Stomach (tissue), 4 donors: ENCODE measurements around the gene TP73.

Experiments used
- CTCF ChIP-seq, 7 experiments: fragments of 450-650 bp in 4 of 7; fragments of 200-600 bp in 3 of 7; sonication (generic) in 3 of 7; IDR thresholded peaks; one replicate each; pipeline ENCODE4 v1.5.1; 2016 to 2019; ENCODE audit warnings: antibody characterized with exemption in 7 of 7, control low read depth in 2 of 7, mild to moderate bottlenecking in 1 of 7
- EP300 ChIP-seq: sonication (generic); formaldehyde crosslinking; IDR thresholded peaks from one replicate; pipeline ENCODE4 v1.6.1; 2017; ENCODE audit warnings: antibody characterized with exemption

GRCh38 chr1:3711780-3712451, 59.6 kb downstream of the TP73 start:
- no peak for TF ChIP-seq EP300
- TF ChIP-seq CTCF (IDR thresholded peaks at IDR 0.05) = no peak
